GM21576 (cell line): ENCODE results near the gene NRXN2.
"Not testable (repeated sequence)": the region's sequence is repeated elsewhere in the genome, so short reads cannot be mapped to it uniquely, and the experiment has no call there.

Experiments
- ATAC-seq: cut with Tn5 transposase; IDR thresholded peaks from one replicate; pipeline ENCODE4 v1.9.1; 2021; ENCODE audit warnings: mild to moderate bottlenecking, moderate library complexity; ENCODE audit not compliant: unreplicated experiment

NRXN2 gene

GRCh38 chr11:64677441-64678023 lies 45.5 kb downstream of the NRXN2 start:
- ATAC-seq = no peak

- ATAC-seq = no peak
Observed at GRCh38 chr11:64676261-64676615, 46.8 kb downstream of the NRXN2 start.

GRCh38 chr11:64675450-64676260 lies 47.3 kb downstream of the NRXN2 start:
- no peak for ATAC-seq

GRCh38 chr11:64674774-64675173 lies 48.2 kb downstream of the NRXN2 start:
- no peak for ATAC-seq

GRCh38 chr11:64673279-64673678 lies 49.7 kb downstream of the NRXN2 start:
- no peak for ATAC-seq

- ATAC-seq = no peak
Observed at GRCh38 chr11:64672875-64673274, 50.1 kb downstream of the NRXN2 start.

- ATAC-seq = no peak
Observed at GRCh38 chr11:64670975-64671374, 52.0 kb downstream of the NRXN2 start.

GRCh38 chr11:64667154-64667745 lies 55.7 kb downstream of the NRXN2 start:
- no peak for ATAC-seq

- ATAC-seq = no peak
Observed at GRCh38 chr11:64665411-64665821, 57.6 kb downstream of the NRXN2 start.

GRCh38 chr11:64664236-64664870 lies 58.6 kb downstream of the NRXN2 start:
- not testable (repeated sequence) for ATAC-seq

GRCh38 chr11:64663656-64664055 lies 59.3 kb downstream of the NRXN2 start:
- no peak for ATAC-seq

GRCh38 chr11:64661614-64662013 lies 61.4 kb downstream of the NRXN2 start:
- ATAC-seq = no peak

- ATAC-seq = no peak
Observed at GRCh38 chr11:64661146-64661545, 61.9 kb downstream of the NRXN2 start.

GRCh38 chr11:64660706-64661105 lies 62.3 kb downstream of the NRXN2 start:
- no peak for ATAC-seq

- no peak for ATAC-seq
Observed at GRCh38 chr11:64660205-64660604, 62.8 kb downstream of the NRXN2 start.

- ATAC-seq = no peak
Observed at GRCh38 chr11:64659417-64660144, 63.4 kb downstream of the NRXN2 start.

GRCh38 chr11:64658265-64658664 lies 64.7 kb downstream of the NRXN2 start:
- no peak for ATAC-seq

- ATAC-seq = no peak
Observed at GRCh38 chr11:64656862-64657261, 66.1 kb downstream of the NRXN2 start.

GRCh38 chr11:64655941-64656601 lies 66.9 kb downstream of the NRXN2 start:
- ATAC-seq = no peak

GRCh38 chr11:64654958-64655541 lies 67.9 kb downstream of the NRXN2 start:
- ATAC-seq = no peak
